ENCODE results near the gene CDCA3.

Gene CDCA3

DNA sequence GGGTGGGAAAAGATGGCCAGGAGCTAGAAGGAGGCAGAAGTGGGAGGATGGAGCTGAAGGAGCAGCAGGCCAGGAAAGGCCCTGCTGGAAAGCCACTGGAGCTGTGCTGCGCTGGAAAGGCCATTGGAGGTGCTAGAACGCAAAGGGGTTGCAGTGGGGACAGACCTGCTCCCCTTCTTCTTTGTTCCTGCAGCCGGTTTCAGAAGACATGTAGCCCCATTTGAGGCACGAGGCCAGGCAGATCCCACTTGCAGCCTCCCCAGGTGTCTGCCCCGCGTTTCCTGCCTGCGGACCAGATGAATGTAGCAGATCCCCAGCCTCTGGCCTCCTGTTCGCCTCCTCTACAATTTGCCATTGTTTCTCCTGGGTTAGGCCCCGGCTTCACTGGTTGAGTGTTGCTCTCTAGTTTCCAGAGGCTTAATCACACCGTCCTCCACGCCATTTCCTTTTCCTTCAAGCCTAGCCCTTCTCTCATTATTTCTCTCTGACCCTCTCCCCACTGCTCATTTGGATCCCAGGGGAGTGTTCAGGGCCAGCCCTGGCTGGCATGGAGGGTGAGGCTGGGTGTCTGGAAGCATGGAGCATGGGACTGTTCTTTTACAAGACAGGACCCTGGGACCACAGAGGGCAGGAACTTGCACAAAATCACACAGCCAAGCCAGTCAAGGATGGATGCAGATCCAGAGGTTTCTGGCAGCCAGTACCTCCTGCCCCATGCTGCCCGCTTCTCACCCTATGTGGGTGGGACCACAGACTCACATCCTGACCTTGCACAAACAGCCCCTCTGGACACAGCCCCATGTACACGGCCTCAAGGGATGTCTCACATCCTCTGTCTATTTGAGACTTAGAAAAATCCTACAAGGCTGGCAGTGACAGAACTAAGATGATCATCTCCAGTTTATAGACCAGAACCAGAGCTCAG lies 31.7 kb downstream of the CDCA3 start:
- DNase-seq (ENCODE audit: low read depth) = no peak

GRCh38 chr12:6818645-6819044 lies 32.4 kb downstream of the CDCA3 start:
- DNase-seq (ENCODE audit: low read depth) = no peak

DNA sequence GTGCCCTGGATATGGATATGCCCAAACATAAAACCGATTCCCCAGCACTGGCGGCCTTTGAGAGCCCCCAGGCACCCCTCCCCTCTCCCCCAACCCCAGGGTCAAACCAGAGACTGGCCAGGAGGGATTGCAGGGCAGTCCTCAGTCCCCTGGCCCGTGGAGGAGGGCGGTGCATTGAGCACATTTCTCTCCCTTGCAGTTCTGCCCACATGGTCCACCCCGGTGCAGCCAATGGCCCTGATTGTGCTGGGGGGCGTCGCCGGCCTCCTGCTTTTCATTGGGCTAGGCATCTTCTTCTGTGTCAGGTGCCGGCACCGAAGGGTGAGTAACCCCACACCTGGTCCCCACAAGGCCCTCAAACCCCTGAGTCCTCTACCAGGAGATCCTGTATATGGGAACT lies 32.9 kb downstream of the CDCA3 start:
- no peak for DNase-seq (ENCODE audit: low read depth)

- DNase-seq (ENCODE audit: low read depth) = no peak
These were observed 33.4 kb downstream of the CDCA3 start for GRCh38 chr12:6817662-6818157.

GRCh38 chr12:6817098-6817497 lies 34.0 kb downstream of the CDCA3 start:
- no peak for DNase-seq (ENCODE audit: low read depth)

DNA sequence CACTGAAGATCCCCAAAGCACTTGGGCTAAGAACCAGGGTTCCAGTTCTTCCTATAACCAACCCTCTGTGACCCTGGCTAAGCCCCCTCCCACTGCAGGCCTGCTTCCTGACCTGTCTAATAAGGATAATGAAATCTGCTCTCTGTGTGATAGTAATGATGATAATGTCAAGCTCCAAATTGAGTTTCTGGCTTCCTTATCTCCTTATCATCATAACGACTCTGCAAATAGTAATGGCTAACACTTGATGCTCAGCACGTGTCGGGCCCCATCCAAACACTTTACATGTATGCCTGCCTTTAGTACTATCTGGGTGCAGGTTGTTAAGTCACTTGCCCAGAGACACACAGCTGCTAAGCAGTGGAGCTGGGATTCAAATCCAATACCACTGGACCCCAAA lies 34.5 kb downstream of the CDCA3 start:
- DNase-seq (ENCODE audit: low read depth) = no peak

DNA sequence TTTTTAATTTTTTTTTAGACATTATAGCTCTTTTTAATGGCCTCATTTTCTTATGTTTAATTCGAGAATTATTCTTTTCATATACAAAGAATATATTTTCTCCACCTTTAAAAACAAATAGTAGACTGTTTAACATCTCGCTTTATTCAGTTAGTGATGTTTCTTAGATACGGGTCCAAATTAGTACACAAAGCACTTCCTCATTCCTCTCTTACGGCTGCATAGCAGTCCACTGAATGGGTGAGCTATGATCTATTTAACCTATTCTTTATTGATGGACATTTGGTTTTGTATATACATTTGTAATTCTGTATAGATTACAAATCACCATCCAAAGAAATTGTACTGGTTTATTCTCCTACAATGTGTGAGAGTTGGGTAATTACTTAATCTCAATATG lies 37.7 kb downstream of the CDCA3 start:
- no peak for DNase-seq (ENCODE audit: low read depth)

DNA sequence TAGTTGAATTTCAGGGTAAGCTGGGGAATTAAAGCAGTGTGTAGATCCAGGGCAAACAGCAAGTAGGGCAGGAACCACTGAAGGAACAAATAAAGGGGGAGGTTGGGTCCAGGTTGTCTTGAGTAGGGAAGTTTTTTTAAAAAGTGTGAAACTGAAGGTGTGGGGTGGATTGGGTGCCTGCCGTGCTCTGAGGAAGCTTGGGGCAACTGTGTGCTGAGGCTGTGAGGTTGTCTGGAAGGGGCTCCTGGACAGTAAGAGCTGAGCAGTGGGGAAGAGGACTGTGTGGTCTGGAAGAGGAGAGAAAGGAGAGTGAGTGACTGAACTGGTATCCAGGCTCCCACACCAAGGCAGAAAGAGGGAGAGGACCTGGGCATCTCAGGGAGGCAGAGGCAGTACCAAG lies 40.3 kb downstream of the CDCA3 start:
- DNase-seq (ENCODE audit: low read depth) = no peak

GRCh38 chr12:6809056-6809455 lies 42.0 kb downstream of the CDCA3 start:
- DNase-seq (ENCODE audit: low read depth) = no peak

- DNase-seq (ENCODE audit: low read depth) = no peak
These were observed 43.9 kb downstream of the CDCA3 start for GRCh38 chr12:6807170-6807569.

DNA sequence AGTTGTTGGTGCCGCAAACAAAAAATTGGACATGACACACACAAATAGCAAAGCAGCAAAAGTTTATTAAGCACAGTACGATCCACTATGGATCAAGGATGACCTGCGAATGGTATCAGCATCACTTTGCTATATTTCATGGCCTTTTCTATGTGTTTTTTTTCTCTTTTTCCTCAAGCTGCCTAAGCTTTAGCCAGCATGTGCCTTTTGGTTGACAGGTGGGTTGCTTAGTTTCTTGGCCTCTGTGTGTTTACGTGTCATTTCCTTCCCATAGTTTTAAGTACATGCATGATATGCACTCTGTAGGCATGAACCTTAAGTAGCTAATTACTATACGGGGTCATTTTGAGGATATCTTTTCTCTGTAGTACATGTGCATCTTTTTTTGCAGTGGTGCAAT lies 51.9 kb downstream of the CDCA3 start:
- DNase-seq (ENCODE audit: low read depth) = no peak

All from stimulated activated CD8-positive, alpha-beta memory T cell treated with anti-CD3 and anti-CD28 coated beads, Interleukin-12 subunit alpha, Interleukin-12 subunit beta, amount 100 ng/mL, for 1 hour (primary cell).